ENCODE results near the gene FUBP3. TPM values are rescaled to one million over a fixed set of nuclear protein-coding genes. Genes with fewer than 3 reads are reported as not detected.

The FUBP3 gene
- total RNA-seq, 1 donor from 2014 or later, result 14.5 TPM

GRCh38 chr9:130635721-130636647, 56.6 kb downstream of the FUBP3 start:
- DNase-seq (ENCODE audit: low spot score in 2 of 2), result no peak
- H3K27me3 ChIP-seq, result no peaks in the 10 kb centered on the region
- peaks cover 57 to 69% of the 10 kb centered on the region in 2 donors for H3K36me3 ChIP-seq
- no peak overlapping the region for H3K4me3 ChIP-seq
- no peaks in the 10 kb centered on the region for H3K9me3 ChIP-seq
- intact Hi-C loops (cut with DNase I), result no loop called here
- no peak overlapping the region for H3K27ac ChIP-seq
- H3K4me1 ChIP-seq, result no peaks in the 10 kb centered on the region
- no peak for TF ChIP-seq CTCF (IDR thresholded peaks at IDR 0.05)

- no peaks in the 10 kb centered on the region for H3K27me3 ChIP-seq
- H3K4me3 ChIP-seq, result no peak overlapping the region
- intact Hi-C loops (cut with DNase I), result no loop called here
- H3K36me3 ChIP-seq, result peaks cover 50 to 62% of the 10 kb centered on the region in 2 donors
- no peak overlapping the region for H3K27ac ChIP-seq
- no peaks in the 10 kb centered on the region for H3K9me3 ChIP-seq
- TF ChIP-seq CTCF (IDR thresholded peaks at IDR 0.05), result no peak
- no peak for DNase-seq (ENCODE audit: low spot score in 2 of 2)
- H3K4me1 ChIP-seq, result no peaks in the 10 kb centered on the region
These were observed 57.3 kb downstream of the FUBP3 start for GRCh38 chr9:130636648-130637020.

- Histone ChIP-seq H3K9me3 (no peaks in the 10 kb centered on the region), H3K27me3 (no peaks in the 10 kb centered on the region), H3K27ac (no peak overlapping the region), H3K36me3 (peaks cover 34 to 45% of the 10 kb centered on the region in 2 donors), H3K4me1 (no peaks in the 10 kb centered on the region), H3K4me3 (no peak overlapping the region)
- intact Hi-C loops (cut with DNase I), result no loop called here
- TF ChIP-seq CTCF (IDR thresholded peaks at IDR 0.05), result no peak
- no peak for DNase-seq (ENCODE audit: low spot score in 2 of 2)
These were observed 59.1 kb downstream of the FUBP3 start for GRCh38 chr9:130638284-130639123.

GRCh38 chr9:130639124-130639765, 59.9 kb downstream of the FUBP3 start:
- Histone ChIP-seq H3K4me1 (no peaks in the 10 kb centered on the region), H3K9me3 (no peaks in the 10 kb centered on the region), H3K27me3 (no peaks in the 10 kb centered on the region), H3K4me3 (no peak overlapping the region), H3K36me3 (peaks cover 26 to 39% of the 10 kb centered on the region in 2 donors), H3K27ac (no peak overlapping the region)
- intact Hi-C loops (cut with DNase I), result no loop called here
- no peak for DNase-seq (ENCODE audit: low spot score in 2 of 2)
- no peak for TF ChIP-seq CTCF (IDR thresholded peaks at IDR 0.05)

GRCh38 chr9:130639866-130640555, 60.6 kb downstream of the FUBP3 start:
- intact Hi-C loops (cut with DNase I), result no loop called here
- no peak overlapping the region for H3K4me3 ChIP-seq
- DNase-seq (ENCODE audit: low spot score in 2 of 2), result no peak
- H3K27ac ChIP-seq, result no peak overlapping the region
- H3K9me3 ChIP-seq, result no peaks in the 10 kb centered on the region
- no peaks in the 10 kb centered on the region for H3K4me1 ChIP-seq
- no peak for TF ChIP-seq CTCF (IDR thresholded peaks at IDR 0.05)
- H3K36me3 ChIP-seq, result peaks cover 19 to 31% of the 10 kb centered on the region in 2 donors
- H3K27me3 ChIP-seq, result no peaks in the 10 kb centered on the region

All from ascending aorta (tissue), 2 donors.